GM21737 (cell line): Measurements from ENCODE around the gene PLCH2.
"Not testable (repeated sequence)": the region's sequence is repeated elsewhere in the genome, so short reads cannot be mapped to it uniquely, and the experiment has no call there.

Experiments
- ATAC-seq: cut with Tn5 transposase; IDR thresholded peaks from one replicate; pipeline ENCODE4 v1.9.1; 2021; ENCODE audit warnings: mild to moderate bottlenecking, moderate library complexity; ENCODE audit not compliant: unreplicated experiment

Gene PLCH2

DNA sequence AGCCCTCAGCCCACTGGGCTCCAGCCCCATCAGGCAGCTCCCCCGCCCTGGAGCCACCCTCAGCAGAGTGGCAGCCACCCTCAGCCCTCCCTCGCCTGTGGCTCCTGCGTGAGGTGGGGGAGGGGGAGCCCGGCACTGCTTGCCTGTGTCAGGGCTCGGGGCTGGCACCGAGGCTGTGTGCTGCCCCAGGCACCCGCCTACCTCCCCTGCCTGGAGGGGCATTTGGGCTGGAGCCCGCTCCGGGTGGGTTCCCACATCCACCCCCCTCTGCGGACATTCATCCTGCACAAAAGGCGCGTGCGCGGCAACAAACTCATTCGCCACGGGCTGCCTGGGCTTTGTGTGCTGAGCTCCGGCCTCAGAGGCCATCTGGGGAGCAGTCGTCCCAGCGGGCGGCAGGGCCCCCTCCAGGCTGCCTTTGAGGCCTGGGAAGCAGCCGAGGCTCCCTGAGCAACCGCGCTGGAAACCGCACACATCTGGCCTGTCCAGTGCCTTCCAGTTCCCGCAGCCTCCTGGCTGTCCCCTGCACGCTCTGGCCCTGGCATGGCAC, 67.5 kb downstream of the PLCH2 start:
- ATAC-seq, result no peak

DNA sequence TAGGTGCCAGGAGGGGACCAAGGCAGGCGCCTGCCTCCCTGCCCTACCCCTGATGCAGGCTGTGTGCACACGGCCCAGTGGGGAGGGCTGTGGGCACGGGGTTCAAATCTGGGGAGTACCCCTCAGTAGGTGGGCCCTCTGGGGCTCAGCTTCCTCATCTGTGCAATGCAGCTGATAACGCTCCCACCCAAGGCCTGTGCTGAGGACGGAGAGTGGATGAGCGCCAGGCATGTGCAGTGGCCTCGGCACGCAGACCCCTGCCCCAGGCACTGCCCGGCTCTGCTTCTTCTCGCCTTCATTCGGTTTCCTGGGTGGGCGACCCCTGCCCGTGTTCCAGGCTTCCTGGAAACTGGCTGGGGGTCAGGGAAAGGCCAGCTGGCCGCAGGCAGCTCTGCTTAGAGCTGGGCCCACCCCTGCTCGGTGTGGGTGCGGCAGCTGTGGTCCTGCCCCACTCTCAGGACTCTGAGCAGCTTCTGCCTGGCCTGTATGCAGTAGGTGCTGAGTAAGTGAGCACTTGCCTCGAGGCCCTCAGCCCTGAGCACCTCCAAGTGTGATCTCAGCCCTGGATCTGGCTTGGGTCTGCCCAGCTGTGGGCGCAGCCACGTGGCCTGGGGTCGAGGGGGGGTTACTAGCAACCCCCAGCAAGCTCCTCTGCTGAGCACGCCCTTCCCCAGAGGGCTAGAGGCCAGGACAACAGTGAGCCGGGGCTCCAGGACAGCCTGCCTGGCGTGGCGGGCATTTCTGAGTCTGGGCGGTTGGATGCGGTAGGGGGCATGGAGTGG, 68.2 kb downstream of the PLCH2 start:
- no peak for ATAC-seq

DNA sequence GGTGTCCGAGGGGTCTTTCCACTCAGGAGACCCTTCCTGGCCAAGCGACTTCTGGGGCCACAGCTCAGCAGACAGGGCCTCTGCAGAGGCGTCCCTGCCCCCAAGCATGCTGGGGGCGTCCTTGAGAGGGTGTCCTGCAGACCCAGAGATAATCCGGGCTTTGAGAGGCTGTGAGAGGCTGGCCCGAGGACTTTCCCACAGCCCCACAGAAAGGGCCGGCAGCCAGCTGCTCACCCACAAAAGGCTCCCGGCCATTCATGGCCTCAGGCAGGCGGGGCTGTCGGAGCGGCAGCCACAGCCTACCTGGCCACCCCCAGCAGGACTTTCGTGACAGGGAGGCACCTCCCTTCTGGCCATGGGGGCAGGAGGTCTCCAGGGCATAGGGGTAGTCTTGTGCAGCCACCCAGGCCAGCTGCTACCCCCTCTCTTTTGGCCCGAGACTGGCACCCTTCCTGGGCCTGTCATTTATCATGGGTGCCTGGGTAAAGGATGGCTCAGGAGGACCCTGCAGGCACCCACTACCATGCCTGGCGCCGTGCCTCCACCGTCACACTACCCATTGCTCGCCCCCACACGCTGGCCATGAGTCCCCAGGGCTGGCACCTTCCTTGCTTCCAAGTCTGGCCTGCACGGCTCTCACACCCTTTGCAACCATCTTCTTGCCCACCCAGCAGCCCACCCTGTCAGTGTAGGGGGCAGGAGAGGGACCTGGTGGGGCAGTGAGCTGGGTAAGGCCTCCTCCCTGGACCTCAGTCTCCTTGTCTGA, 69.0 kb downstream of the PLCH2 start:
- ATAC-seq, result no peak

DNA sequence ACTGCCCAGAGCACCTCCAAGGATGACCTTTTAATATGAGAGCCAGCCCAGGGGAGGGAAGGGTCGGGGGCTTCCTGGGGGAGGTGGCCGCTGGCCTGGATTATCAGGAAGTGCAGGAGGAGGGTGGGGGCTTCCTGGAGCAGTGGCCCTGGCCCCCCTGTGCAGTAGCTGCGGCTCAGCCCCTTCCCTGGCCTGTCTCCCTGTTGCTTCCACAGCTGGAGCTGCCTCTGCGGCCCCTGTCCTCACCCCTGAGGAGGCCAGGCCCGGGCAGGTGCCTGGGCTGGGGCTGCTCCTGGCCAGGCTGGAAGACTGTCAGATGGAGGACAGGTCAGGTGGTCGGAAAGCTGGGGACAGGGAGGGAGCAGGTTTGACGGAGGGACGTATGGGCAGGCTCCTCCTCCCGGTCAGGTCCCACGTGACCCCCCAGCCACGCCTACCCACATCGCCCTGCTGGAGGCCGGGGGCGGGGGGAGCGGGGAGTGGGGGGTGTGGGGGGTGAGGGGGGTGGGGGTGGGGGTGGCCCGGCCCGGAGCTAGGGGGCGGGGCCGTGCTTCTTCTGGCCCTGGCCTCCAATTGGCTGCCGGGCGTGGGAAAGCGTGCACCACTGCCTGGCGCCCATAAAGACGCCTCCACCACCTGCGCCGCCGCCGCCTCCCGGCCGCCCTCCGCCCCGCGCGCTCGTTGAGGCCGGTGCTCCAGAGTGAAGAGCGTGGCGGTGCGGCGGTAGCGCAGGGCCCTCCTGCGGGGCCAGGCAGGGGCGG, 69.8 kb downstream of the PLCH2 start:
- peak; percentile 33 for ATAC-seq

DNA sequence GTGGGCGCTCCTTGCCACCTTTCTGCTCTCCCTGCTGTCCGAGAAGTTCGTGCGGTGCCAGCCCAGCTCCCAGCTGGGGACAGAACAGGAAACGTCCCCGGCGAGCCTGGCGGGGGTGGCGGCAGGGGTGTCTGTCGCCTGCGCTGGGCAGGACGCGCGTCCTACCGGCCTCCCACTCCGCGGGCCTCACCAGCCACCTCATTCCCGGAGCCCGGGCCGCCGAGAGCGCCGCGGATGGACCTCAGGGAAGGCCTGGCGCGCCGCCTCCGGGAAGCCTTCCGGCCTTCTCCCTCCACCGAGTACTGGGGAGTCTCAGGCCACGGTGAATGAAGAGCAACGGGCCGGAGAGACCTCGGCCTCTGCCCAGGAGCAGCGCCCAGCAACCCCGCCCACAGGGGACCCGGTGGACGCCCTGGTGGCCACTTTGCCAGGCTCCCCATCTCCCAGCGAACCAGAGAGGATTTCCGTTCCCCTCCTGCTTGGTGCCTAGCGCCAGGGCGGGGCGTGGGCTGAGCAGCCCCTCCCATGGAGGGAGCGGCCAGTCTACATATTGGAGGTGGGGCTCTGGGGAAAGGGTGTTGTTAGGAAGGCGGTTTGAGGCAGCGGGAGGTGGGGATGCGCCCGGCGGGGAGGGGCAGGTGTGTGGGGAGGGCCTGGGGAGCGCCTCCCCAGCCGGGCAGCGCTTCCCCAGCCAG, 70.6 kb downstream of the PLCH2 start:
- peak; percentile 37 for ATAC-seq

DNA sequence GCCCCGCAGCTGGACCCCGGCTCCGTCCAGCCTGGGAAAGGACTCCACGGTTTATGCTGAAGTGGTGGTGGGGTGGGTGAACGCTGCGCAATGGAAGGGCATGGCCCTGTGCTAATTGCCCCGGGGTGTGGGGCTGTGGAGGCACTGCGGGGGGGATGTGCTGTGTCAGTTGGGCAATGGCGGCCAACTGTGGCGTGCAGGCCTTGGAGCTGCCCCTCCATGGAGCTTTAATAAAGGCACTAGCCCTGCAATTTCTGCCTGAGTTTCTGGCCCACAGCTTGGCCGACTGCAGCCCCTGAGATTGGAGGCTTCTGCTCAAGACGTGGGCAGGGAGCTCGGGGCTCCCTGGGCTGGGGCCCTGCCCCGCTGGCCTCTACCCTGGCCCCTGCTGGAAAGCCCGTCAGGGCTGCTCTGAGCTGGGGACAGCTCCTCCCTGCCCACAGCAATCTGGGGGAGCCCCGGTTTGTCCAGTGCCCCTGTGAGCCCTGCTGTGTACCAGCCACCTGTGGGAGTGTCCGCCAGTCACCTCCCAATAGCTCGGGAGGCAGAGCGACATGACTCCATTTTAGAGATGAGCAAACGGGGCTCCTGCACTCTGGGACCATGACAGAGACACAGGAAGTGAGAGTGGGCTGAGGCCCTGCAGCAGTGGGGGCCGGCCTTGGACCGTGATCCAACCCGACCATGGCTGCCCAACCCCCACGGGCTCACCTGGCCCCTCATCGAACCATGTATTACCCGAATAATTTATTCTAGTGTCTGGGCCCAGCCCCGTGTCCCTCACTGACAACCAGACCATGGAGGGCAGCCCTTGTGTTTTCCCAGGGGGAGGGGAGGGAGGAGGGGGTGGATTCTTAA, 71.3 kb downstream of the PLCH2 start:
- no peak for ATAC-seq

DNA sequence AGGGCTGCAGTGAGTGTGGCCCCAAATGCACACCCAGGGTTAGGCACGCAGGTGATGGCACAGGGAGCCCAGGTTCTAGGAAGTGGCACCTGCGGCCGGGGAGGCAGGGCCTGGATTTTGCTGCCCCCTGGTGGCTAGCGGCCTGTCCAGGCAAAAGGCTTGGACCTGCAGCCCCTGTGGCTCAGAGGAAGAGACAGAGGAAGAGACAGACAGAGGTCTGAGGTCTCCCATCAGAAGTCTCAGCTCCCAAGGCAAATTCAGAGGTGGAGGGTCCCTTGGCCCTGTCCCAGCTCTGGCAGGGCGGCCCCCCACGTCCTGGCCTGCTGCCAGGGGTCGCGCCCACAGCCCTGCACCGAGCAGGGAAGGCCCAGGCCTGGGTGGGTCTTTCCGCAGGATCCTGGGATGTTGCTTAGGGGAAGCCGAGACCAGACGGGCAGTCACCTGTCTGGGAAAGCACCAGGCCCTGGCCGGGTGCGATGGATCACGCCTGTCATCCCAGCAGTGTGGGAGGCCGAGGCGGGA, 72.0 kb downstream of the PLCH2 start:
- ATAC-seq, result peak; percentile 13

DNA sequence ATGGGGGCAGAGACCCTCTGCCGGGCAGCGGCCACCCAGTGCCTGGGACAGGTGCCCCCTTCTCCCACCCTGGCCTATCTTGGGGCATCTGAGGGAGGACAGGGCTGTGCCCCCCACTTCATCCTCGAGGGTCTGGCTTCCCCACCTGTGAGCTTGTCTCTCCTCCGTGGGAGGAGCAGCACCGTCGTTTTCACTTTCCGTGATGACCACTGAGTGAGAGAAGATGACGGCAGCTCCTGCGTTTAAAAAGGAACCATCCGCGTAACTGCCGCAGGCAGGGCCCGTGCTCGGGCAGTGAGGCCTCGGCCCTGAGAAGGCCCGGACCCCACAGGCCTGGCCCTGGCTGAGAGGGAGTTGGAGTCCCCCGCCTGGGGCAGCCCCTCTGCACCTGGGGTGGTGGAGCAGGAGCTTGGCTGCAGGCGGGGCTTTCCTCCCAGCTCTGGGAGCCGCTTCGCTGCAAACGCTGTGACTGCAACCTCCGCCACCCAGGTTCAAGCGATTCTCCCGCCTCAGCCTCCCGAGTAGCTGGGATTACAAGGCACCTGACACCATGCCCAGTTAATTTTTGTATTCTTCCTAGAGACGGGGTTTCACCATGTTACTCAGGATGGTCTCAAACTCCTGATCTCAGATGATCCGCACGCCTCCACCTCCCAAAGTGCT, 73.4 kb downstream of the PLCH2 start:
- not testable (repeated sequence) for ATAC-seq

DNA sequence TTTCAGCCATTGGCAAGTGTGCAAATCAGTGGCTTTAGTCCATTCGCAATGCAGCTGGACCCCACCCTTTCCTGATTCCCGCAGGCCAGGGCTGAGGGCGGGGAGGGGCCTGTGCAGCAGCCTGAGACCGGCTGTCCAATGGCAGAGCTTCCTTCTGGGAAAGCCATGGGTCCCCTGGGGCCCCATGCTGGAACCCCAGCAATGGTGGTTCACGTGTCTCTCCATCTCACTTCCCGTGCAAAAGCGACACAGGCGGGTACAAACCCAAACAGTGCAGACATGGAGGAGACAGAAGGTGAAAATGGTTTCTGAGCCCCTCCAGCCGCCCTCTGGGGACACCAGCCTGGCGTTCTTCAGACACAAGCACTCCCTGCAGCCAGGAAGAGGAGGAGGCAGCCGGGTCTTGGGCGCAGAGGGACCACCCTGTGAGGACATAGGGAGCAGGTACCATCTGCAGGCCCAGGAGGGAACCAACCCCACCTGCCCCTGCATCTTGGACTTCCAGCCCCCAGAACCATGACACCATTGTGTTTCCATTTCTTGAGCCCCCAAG, 74.3 kb downstream of the PLCH2 start:
- not testable (repeated sequence) for ATAC-seq

DNA sequence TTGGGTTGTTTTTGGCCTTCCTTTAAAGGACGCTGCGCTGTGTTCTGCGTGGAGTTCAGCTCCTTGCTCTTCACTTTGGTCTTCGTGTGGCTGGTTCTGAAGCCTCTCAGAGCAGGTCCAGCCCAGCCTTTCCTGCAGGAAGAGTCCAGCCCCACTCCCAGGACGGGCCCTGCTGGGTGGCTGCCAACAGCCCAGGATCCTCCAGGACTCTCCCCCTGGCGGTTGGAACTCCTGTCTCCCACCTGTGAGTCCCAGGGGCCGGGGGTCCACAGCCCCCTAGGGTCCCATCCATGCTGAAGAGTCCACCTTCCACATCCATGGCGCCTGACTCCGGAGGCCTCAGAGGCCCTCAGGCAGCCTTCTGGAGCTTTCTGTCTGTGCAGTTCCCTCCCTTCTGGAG, 75.5 kb downstream of the PLCH2 start:
- ATAC-seq, result not testable (repeated sequence)

DNA sequence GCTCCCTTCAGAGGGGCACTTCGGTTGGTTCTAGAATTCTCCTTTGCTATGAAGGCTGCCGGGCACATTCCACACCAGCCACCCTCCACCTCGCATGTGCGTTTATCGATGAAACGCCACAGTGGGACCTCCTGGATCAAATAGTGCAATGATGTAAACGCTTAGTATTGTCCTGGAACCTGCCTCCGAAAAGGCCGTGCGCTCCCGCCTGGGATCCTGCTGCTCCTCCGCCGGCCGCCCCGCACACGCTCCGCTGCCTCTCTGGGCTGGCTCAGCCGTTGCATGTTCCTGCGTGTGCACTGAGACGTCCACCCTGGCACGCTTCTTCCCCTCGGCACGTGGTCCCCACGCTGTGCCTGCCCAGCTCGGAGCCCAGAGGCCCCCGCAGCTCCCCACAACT, 76.1 kb downstream of the PLCH2 start:
- no peak for ATAC-seq

DNA sequence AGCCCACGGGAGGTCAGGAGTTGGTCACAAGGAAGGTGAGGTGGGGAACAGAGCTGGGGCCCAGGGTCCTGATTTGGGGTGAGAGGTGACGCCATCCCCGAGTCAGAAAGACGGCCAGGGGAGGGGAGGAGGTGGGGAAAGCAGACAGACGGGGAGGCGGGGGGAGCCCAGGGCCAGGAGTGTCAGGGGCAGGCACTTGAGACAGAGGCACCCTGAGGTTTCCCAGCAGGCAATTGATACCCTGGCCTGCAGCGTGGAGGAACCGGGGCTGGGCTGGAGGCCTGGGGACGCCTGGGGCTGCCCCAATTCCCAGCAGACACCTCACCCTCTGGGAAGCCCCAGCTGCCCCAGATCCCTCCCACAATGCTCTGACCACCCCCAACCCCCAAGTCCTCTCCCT, 77.0 kb downstream of the PLCH2 start:
- ATAC-seq, result not testable (repeated sequence)

DNA sequence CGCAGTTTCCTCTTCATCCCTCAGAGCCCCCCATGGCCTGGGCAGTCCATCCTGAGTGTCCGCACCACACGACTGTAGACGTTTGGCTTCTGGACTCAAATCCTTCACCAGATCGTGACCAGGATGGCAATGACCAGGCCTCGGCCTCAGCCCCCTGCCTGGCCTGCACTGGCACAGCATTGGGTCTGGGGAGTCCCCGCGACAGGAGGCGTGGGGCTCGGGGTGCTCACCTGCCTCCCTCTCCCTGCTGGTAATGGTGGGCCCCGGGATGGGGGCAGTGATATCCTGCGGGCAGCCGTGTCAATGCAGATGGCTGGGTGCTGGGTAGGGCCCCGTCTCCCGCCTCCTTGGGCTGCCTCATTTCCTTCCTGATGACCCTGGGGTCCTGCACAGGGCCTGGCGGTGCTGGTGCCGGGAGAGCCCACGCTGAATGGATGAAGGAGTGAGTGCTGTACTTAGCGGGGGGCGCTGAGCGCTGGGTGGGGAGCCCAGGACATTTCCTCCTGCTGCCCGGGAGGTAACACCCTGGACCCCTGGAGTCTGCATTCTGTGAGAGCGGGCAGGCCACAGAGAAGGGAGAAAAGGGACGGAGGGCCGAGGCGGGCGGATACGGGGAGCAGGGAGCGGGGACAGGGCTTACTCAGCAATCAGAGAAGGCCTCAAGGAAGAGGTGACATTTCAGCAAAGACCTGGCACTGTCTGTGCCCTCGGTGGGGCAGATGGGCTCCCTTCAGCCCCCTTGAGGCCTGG, 78.0 kb downstream of the PLCH2 start:
- ATAC-seq, result no peak

DNA sequence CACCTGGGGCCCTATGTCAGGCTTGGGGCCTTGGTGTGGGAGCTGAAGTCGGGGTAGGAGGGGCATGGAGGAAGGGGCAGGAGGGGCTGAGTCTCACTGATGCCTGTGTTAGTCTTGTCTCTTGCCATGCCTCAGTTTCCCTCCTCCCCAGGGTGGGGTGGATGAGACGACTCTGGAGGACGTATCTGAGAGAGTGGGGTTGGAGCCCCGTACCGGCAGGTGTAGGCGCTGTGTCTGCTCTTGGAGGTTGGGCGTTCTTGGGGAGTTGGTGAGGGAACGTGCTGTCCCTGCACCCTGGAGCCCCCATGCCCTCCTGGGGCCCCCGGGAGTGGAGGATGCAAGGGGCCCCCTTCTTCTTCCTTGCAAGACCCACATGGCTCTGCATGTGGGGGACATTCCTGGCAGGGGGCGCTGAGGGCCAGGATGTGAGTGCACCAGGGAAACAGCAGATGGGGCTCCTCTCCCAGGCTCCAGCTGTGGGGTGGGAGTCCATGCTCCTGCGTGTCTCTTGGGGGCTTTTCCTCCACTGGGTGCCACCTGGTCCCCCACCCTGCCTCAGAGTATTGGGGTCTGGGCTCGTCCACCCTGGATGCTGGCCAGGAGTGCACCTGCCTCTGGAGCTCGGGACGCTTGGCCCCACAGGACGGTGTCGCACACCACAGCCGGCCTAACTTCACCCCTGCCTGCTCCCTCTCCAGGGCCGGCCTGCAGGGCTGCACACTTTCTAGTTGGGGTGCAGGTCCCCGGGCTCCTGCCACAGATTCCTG, 78.7 kb downstream of the PLCH2 start:
- no peak for ATAC-seq
